ENCODE data around the gene WDR86.

Gene WDR86

GRCh38 chr7:151439855-151440798 is 30.3 kb upstream of the WDR86 start, which contains the start of gene CRYGN:
Gene CRYGN, minus strand, starts transcription at chr7:151440141. Its CDS starts 224 bp downstream, at chr7:151439917.
- DNase-seq: no peak

GRCh38 chr7:151438864-151439601 is 29.2 kb upstream of the WDR86 start:
- DNase-seq: no peak

DNA sequence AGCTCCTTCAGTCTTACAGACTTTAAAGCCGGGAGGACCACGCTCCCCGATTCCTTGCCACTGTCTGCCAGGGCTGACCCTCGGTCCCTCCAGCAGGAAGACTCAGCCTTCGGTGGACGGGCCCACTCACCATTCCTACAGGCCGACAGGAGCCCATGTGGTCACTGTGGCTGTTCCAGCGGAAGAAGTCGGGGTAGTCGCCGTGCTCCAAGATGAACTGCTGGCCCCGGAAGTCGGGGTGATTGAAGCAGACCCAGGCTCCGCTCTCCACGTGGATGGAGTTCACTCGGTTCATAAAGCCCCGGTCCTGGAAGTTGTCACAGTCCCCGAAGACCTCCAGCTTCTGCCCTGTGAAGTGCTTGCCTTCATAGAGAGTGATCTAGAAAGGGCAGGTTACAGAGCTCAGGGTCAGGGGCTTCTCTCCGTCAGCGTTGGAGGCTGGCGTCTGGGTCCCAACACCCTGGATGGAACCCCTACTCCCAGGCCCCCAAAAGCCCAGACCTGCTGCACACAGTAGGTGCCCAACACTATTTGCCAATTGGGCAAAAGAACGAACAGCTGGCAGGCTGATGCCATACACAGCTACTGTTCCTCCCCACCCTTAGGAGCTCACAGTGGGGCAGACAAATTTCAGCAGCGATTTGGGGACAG is 28.2 kb upstream of the WDR86 start:
- DNase-seq: no peak

DNA sequence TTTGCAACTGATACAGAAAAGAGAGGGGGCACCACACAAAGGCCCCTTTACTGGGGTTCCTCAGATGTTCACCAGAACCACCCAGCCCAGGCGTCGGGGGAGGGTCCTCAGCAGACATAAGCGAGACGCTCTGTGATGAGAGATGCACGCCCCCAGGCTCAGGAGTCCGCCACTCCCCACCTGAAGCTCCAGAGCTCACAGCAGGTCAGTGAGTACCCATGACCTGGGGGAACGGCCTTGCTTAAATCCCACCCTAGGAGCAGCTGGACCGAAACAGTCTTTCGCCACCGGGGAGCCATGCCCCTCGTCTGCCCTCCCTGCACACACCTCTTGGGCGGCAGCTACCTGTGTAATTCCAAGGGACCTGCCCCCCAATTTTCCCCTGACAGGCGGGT is 27.3 kb upstream of the WDR86 start:
- no peak for DNase-seq

GRCh38 chr7:151436446-151437158 is 26.8 kb upstream of the WDR86 start:
- no peak for DNase-seq

DNA sequence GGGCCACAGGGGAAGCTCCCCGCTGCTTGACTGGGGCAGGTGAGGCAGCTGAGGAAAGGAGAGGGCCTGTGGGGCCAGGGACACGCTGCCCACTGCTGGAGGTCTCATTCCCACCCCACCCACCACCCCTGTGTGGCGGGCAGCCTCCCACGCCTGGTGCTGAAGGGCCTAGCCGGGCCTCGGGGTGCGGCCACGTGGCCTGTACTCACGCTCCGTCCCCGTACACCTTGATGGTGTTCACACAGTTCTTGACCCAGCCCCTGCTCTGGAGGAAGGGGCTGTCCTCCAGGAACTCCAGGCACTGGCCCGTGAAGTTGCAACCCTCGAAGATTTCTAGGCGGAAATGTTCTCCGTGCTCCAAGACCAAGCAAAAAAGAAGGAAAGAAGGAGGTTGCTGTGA is 26.1 kb upstream of the WDR86 start:
- no peak for DNase-seq

- DNase-seq: no peak
These were observed 25.5 kb upstream of the WDR86 start for GRCh38 chr7:151435103-151435916.

DNA sequence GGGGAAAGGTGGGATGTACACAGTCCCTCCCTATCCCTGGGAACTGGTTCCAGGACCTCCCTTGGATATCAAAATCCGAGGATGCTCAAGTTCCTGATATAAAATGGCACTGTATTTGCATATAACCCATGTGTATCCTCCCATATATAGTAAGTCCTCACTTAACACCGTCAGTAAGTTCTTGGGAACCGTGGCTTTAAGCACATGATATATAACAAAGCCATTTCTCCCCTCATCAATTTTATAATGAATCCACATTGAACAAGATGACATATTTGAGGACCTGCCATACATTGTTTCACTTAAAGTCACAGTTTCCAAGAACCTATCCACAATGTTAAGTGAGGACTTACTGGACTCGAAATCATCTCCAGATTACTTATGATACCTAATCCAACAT is 24.7 kb upstream of the WDR86 start:
- no peak for DNase-seq

DNA sequence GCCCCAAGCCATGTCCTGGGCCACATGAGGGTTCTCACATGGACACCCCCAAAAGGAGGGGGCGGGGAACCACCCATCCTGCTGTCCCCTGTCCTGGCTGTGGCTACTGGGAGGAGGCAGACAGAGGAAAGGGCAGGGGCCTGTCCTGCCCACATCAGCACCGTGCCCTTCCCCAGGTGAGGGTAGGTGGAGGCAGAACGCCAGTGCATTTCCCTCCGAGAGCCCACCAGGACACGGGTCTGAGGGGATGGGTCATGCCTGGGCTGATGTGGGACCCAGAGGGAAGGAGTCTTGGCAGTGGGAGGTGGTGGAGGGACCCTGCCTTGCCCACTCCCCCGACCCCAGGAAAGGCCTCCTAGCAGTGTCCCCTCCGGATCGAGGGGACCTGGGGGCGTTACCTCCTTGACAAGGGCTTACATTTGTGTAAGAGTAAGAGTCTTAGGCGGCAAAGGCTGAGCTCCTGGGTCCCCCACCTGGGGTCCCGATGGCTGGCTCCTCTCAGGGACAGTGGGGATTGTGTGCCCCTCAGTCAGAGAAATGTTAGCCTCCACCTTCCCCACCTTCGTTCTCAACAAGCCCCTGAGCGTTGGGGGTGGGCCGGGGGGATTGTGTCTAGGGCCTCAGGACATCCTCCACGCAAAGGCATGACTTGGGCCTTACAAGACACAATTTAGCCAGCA is 24.0 kb upstream of the WDR86 start:
- DNase-seq: no peak

- DNase-seq: peak; percentile 63
These were observed 23.1 kb upstream of the WDR86 start for GRCh38 chr7:151432658-151433521.

- DNase-seq: no peak
These were observed 22.0 kb upstream of the WDR86 start for GRCh38 chr7:151431768-151432311.

GRCh38 chr7:151431281-151431767 is 21.5 kb upstream of the WDR86 start:
- DNase-seq: no peak

DNA sequence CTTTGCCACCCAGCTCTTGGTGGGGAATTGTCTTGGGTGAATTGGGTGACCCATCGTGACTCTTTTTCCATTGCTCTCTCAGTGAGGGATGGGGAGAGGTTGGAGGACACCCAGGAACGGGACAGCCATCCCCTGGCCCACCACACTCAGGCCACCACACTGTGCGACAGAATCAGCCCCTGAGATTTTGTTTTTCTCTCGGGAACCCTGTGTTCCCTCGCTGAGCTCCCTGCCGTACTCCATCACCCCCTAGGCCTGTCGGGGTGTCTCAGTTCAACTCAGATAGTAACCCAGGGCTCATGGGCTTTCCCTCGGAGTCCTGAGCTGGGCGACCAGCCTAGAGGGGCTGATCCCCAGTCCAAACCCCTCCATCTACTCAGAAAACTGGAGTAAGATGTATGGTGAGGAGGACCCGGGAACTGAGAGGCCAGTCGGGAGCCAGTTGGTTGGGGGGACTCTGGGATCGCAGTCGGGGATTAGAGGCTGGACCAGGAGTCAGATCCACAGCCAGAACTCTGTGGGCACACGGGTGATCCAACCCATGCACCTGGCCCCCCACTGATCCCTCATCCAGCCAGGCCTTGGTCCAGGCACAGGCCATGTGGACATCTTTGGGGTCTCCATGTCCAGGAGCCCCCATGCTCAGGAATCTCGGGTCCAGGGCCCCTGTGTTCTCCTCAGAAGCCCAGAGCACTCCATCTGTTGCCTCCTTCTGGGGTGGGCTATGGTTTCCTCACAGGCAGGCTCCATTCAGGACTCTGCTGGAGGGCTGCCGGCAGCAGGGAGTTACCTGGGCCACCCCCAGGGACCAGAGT is 20.8 kb upstream of the WDR86 start:
- DNase-seq: no peak

DNA sequence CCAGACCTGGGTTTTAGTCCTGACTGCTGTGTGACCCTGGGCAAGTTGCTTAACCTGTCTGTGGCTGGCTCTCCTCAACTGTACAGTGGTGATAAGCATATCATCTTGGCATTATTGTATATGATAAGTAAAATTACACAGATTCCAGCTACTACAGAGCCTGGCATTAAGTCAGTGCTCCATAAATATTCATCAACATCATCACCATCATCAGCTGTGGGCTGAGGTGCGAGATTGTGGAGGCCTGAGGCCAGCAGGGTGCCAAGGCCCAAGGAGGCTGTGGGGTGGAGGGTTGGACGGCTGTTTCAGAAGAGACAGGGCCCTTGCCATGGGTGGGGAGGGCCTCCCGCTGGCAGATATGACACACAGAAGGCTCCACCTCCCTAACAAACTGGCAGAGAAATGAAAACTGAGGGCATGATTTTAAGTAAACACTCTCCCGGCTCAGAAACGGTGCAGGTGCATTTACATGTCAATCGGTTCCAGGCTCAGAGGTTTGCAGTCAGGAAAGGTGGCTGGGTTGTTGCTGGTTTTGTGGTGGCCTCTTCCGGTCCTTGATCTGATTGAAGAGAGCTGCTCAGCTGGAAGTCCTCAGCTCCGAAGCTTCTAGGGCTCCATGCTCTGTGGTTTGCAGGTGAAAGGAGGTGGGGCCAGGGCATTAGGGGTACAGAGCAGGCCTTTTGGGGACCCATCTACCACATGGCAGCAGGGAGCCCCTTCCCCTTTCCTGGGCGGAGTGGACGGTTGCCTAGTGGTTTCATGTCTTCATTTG is 19.9 kb upstream of the WDR86 start:
- DNase-seq: peak; percentile 39

DNA sequence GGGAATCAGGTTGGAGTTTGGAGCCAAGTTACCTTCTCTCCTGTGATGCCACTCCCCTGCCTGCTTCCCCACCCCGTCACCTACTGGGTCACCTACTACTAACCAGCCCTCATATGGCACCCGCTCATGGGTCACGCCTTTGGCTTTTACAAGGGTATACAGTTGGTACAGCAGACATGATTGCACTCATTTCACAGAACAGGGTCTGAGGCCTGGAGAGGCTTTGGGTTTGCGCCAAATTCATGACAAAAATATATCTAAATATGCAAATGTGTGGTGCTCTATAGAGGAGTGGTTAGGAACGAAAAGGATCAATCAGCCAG is 19.4 kb upstream of the WDR86 start:
- DNase-seq: no peak

DNA sequence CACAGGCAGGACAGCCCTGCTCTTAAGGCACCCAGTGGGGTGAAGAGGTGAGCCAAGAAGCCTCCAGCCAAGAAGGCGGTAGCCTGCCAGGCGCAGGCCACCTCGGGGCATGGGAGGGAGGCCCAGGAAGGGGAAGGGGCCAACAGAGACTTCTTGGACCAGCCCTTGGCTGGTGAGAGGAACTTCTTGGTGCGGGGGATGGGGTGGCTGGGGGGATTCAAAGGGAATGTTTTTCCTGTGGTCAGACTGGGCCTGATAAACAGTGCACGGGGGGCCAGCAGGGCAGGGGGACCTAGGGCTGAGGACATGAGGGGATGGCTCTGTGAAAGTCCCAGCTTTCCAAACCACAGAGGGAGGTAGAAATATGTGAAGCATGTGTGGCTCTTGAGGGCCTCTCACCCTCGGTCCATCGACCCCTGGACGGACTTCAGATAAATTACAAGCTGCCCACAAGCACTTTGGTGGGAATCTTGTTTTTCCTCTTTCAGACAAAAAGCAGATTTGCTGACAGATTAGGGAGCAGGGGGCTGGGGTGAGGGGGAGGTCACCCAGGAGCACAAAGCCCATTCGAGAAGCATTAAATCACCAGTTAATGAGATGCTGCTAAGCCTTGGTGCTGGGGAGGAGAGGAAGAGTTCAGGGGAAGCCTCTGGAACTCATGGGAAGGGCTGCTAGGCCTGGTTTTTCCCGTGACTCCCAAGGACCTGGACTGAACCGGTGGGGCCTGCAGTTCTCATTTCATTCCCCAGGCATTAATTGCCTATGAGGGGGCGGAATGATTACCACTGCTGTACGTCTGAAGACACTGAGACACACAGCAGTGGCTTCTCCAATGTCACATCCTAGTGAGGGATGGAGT is 18.8 kb upstream of the WDR86 start:
- DNase-seq: no peak

DNA sequence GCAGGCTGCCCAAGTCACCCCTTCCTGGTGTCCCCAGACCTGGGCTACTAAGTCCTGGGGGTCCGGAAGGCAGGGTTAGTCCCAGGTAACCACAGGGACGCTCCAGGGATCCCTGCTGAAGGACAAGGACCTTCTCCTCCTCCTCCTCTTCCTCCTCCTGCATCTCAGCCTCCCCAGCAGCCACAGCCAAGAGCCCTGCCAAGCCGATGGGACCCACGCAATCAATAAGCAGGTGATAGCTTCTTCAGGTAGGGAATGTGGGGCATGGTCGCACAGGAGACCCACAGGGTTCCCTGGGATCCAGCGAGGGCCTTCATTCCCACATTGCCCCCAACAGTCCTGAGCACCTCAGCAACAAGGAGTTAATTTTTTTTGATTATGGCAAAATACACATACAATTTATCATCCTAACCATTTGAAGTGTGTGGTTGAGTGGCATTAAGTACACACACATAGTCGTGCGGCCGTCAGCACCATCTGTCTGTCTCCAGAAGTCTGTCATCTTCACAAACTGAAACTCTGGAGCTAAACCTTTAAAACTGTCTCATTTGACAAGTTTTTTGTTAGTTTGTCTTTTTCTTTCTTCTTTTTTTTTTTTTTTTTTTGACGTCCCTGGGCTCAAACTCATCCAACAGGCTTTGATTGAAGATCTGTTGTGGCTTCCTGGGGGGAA is 18.0 kb upstream of the WDR86 start:
- no peak for DNase-seq

Measured in activated naive CD4-positive, alpha-beta T cell treated with anti-CD3 and anti-CD28 coated beads, Interleukin-2, amount 50 U/mL, for 16 hours (primary cell).